HG03159 (cell line): ENCODE measurements around the gene ADAMTS9.

Source experiments
- ATAC-seq: cut with Tn5 transposase; IDR thresholded peaks from one replicate; pipeline ENCODE4 v1.9.1; 2021; ENCODE audit warnings: mild to moderate bottlenecking, moderate library complexity; ENCODE audit not compliant: unreplicated experiment

Gene ADAMTS9

GRCh38 chr3:64654013-64654412 is 33.8 kb downstream of the ADAMTS9 start:
- ATAC-seq = no peak

- no peak for ATAC-seq
Observed at GRCh38 chr3:64653101-64653500, 34.7 kb downstream of the ADAMTS9 start.

GRCh38 chr3:64651741-64652241 is 36.0 kb downstream of the ADAMTS9 start:
- ATAC-seq = no peak

- no peak for ATAC-seq
Observed at GRCh38 chr3:64651303-64651702, 36.5 kb downstream of the ADAMTS9 start.

- no peak for ATAC-seq
Observed at GRCh38 chr3:64650715-64651114, 37.1 kb downstream of the ADAMTS9 start.

- no peak for ATAC-seq
Observed at GRCh38 chr3:64650096-64650622, 37.6 kb downstream of the ADAMTS9 start.

GRCh38 chr3:64648927-64649906 is 38.6 kb downstream of the ADAMTS9 start:
- no peak for ATAC-seq

- ATAC-seq = no peak
Observed at GRCh38 chr3:64647825-64648224, 40.0 kb downstream of the ADAMTS9 start.

GRCh38 chr3:64645243-64645642 is 42.6 kb downstream of the ADAMTS9 start:
- ATAC-seq = no peak

GRCh38 chr3:64644483-64644882 is 43.3 kb downstream of the ADAMTS9 start:
- no peak for ATAC-seq

- no peak for ATAC-seq
Observed at GRCh38 chr3:64642327-64643151, 45.3 kb downstream of the ADAMTS9 start.

- no peak for ATAC-seq
Observed at GRCh38 chr3:64638981-64639481, 48.8 kb downstream of the ADAMTS9 start.

GRCh38 chr3:64638511-64638910 is 49.3 kb downstream of the ADAMTS9 start:
- no peak for ATAC-seq

- no peak for ATAC-seq
Observed at GRCh38 chr3:64634417-64634816, 53.4 kb downstream of the ADAMTS9 start.

- ATAC-seq = no peak
Observed at GRCh38 chr3:64631951-64632350, 55.8 kb downstream of the ADAMTS9 start.

- no peak for ATAC-seq
Observed at GRCh38 chr3:64627471-64628321, 60.1 kb downstream of the ADAMTS9 start.

GRCh38 chr3:64627042-64627441 is 60.8 kb downstream of the ADAMTS9 start:
- ATAC-seq = no peak

- ATAC-seq = no peak
Observed at GRCh38 chr3:64625381-64625780, 62.4 kb downstream of the ADAMTS9 start.

GRCh38 chr3:64623125-64623524 is 64.7 kb downstream of the ADAMTS9 start:
- ATAC-seq = no peak

GRCh38 chr3:64621726-64622395 is 65.9 kb downstream of the ADAMTS9 start:
- no peak for ATAC-seq
